HepG2 (cell line): ENCODE measurements around the gene RCBTB1. TPM values are rescaled to one million over a fixed set of nuclear protein-coding genes. Genes with fewer than 3 reads are reported as not detected.

Experiments
- BCLAF1 ChIP-seq: fragments of 450-650 bp; IDR thresholded peaks from 2 replicates; pipeline ENCODE4 v1.6.1; 2017; ENCODE audit warnings: mild to moderate bottlenecking
- CENPX ChIP-seq: sonication (generic); formaldehyde crosslinking; IDR thresholded peaks from 2 replicates; pipeline ENCODE4 v1.9.0; 2021; ENCODE audit warnings: mild to moderate bottlenecking, missing genetic modification reagents, moderate library complexity
- MAFG ChIP-seq: sonication (generic); formaldehyde crosslinking; IDR thresholded peaks from 2 replicates; pipeline ENCODE4 v1.5.1; 2020; ENCODE audit warnings: mild to moderate bottlenecking, missing genetic modification reagents
- MLX ChIP-seq: IDR thresholded peaks from 2 replicates; pipeline ENCODE4 v1.6.1; 2016
- NFE2L1 ChIP-seq: sonication (generic); formaldehyde crosslinking; IDR thresholded peaks from 2 replicates; pipeline ENCODE4 v1.4.0; 2020; ENCODE audit warnings: missing genetic modification reagents, mild to moderate bottlenecking, borderline replicate concordance
- RARG ChIP-seq: sonication (generic); formaldehyde crosslinking; IDR thresholded peaks from 2 replicates; pipeline ENCODE4 v1.4.0; 2020; ENCODE audit warnings: low read depth, mild to moderate bottlenecking, missing genetic modification reagents
- RBM22 ChIP-seq: fragments of 200-400 bp; formaldehyde crosslinking; optimal IDR thresholded peaks from 2 replicates; pipeline ENCODE3; 2017; ENCODE audit warnings: mild to moderate bottlenecking, low read length, moderate library complexity
- ZBTB21 ChIP-seq: sonication (generic); formaldehyde crosslinking; IDR thresholded peaks from 2 replicates; pipeline ENCODE4 v1.4.0; 2020; ENCODE audit warnings: missing genetic modification reagents
- ZNF281 ChIP-seq: sonication (generic); formaldehyde crosslinking; IDR thresholded peaks from 2 replicates; pipeline ENCODE4 v1.4.0; 2020; ENCODE audit warnings: missing genetic modification reagents, borderline replicate concordance
- ZNF367 ChIP-seq: sonication (generic); formaldehyde crosslinking; IDR thresholded peaks from 2 replicates; pipeline ENCODE4 v1.4.0; 2020; ENCODE audit warnings: missing genetic modification reagents, borderline replicate concordance
- polyA plus RNA-seq, 8 experiments: library from polyadenylated mRNA; depleted of rRNA in 3 of 8; stranded (reverse) in 7 of 8; unstranded in 1 of 8; fragments of >200 nt; fragmentation: Illumina TruSeq in 4 of 8; extraction: Trizol in 4 of 8; gene quantifications; 2 replicates each; pipeline versions ENCODE4 v1.2.1 to v1.2.3, GENCODE V29; 2011 to 2016; ENCODE audit warnings: low read depth in 4 of 8, missing spikeins in 1 of 8, mixed read lengths in 1 of 8; ENCODE audit not compliant: insufficient read depth in 1 of 8
- total RNA-seq, 5 experiments: library from RNA; depleted of rRNA; stranded (reverse); fragments of >200 nt; fragmentation: Illumina TruSeq; extraction: Trizol; gene quantifications; 2 replicates each; pipeline ENCODE4 v1.2.3, GENCODE V29; 2016; ENCODE audit warnings: low read depth in 1 of 5
- TF ChIP-seq, protein P1 (sequence below), 2 experiments: sonication (generic) in 1 of 2; formaldehyde crosslinking in 1 of 2; IDR thresholded peaks; 2 replicates each; pipeline versions ENCODE4 v1.6.1 to v1.9.0; 2014 to 2022; ENCODE audit warnings: antibody characterized with exemption in 1 of 2, borderline replicate concordance in 1 of 2, inconsistent platforms in 1 of 2, low read depth in 1 of 2, missing genetic modification reagents in 1 of 2
- TF ChIP-seq, protein P2 (sequence below): sonication (generic); formaldehyde crosslinking; IDR thresholded peaks from 2 replicates; pipeline ENCODE4 v1.5.1; 2020; ENCODE audit warnings: missing genetic modification reagents, mild to moderate bottlenecking, borderline replicate concordance

RCBTB1 gene
- total and polyA plus RNA-seq, 2 of the 13 experiments (the other 11 are each of a cell fraction or from before 2014, with no cell fraction given): 13.4 to 21.6 TPM

- no peak for TF ChIP-seq MLX (CRISPR knock-in tag)
- TF ChIP-seq ZNF367 (CRISPR knock-in tag): no peak
- TF ChIP-seq RBM22: no peak
- TF ChIP-seq NFE2L1: no peak
- no peak for TF ChIP-seq ZBTB21 (CRISPR knock-in tag)
- no peak for TF ChIP-seq RARG
- TF ChIP-seq CENPX (CRISPR knock-in tag): no peak
- TF ChIP-seq, protein P1, sequence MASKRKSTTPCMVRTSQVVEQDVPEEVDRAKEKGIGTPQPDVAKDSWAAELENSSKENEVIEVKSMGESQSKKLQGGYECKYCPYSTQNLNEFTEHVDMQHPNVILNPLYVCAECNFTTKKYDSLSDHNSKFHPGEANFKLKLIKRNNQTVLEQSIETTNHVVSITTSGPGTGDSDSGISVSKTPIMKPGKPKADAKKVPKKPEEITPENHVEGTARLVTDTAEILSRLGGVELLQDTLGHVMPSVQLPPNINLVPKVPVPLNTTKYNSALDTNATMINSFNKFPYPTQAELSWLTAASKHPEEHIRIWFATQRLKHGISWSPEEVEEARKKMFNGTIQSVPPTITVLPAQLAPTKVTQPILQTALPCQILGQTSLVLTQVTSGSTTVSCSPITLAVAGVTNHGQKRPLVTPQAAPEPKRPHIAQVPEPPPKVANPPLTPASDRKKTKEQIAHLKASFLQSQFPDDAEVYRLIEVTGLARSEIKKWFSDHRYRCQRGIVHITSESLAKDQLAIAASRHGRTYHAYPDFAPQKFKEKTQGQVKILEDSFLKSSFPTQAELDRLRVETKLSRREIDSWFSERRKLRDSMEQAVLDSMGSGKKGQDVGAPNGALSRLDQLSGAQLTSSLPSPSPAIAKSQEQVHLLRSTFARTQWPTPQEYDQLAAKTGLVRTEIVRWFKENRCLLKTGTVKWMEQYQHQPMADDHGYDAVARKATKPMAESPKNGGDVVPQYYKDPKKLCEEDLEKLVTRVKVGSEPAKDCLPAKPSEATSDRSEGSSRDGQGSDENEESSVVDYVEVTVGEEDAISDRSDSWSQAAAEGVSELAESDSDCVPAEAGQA (IDR thresholded peaks at IDR 0.05; ENCODE audit: low read depth): no peak
- TF ChIP-seq, protein P1 (CRISPR knock-in tag; IDR thresholded peaks at IDR 0.05; ENCODE audit: borderline replicate concordance): no peak
- no peak for TF ChIP-seq ZNF281 (CRISPR knock-in tag)
- peak; percentile 95 for TF ChIP-seq MAFG (CRISPR knock-in tag)
- TF ChIP-seq, protein P2, sequence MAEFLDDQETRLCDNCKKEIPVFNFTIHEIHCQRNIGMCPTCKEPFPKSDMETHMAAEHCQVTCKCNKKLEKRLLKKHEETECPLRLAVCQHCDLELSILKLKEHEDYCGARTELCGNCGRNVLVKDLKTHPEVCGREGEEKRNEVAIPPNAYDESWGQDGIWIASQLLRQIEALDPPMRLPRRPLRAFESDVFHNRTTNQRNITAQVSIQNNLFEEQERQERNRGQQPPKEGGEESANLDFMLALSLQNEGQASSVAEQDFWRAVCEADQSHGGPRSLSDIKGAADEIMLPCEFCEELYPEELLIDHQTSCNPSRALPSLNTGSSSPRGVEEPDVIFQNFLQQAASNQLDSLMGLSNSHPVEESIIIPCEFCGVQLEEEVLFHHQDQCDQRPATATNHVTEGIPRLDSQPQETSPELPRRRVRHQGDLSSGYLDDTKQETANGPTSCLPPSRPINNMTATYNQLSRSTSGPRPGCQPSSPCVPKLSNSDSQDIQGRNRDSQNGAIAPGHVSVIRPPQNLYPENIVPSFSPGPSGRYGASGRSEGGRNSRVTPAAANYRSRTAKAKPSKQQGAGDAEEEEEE (CRISPR knock-in tag): no peak
- no peak for TF ChIP-seq BCLAF1
Observed at GRCh38 chr13:49625392-49626079, 40.2 kb upstream of the RCBTB1 start (continued).
